Esophagus mucosa (tissue), 1 donor: ENCODE results near the gene RPS6KA4. TPM values are rescaled to one million over a fixed set of nuclear protein-coding genes. Genes with fewer than 3 reads are reported as not detected.
A peak's percentile ranks its signal among the peaks of the same experiment; 100 is the strongest.

Experiments
- ATAC-seq: fragments of 200-7000 bp; cut with Tn5 transposase; one replicate; pipeline ENCODE4 v1.9.1; 2020
- total RNA-seq: library from RNA; stranded (reverse); gene quantifications from one replicate; pipeline ENCODE4 v1.2.4, GENCODE V29; 2023
- donor health status: DM: yes; HTN: yes; CAD: no.

RPS6KA4 gene
- total RNA-seq, 1 donor from 2014 or later: 36.2 TPM

DNA sequence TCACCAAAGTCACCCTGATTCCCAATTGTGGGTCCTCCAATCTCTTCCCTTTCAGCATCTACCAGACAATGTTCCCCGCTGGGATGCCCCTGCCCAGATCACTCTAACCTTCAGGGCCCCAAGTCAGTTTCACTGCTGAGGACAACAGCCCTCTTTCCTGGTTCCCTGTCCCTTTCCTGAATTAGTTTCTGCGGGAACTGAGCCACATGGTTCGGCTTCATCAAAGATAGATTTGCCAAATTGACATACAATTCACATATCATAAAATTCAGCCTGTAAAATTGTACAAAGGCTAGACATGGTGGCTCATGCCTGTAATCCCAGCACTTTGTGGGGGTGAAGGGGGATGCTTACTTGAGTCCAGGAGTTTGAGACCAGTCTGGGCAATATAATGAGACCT, 31.0 kb upstream of the RPS6KA4 start:
- no peak for ATAC-seq

GRCh38 chr11:64330888-64331287, 28.1 kb upstream of the RPS6KA4 start:
- no peak for ATAC-seq

- peak; percentile 83 for ATAC-seq
Measured at GRCh38 chr11:64331569-64332371, 27.2 kb upstream of the RPS6KA4 start.

- ATAC-seq: no peak
Measured at GRCh38 chr11:64333556-64333955, 25.4 kb upstream of the RPS6KA4 start.

DNA sequence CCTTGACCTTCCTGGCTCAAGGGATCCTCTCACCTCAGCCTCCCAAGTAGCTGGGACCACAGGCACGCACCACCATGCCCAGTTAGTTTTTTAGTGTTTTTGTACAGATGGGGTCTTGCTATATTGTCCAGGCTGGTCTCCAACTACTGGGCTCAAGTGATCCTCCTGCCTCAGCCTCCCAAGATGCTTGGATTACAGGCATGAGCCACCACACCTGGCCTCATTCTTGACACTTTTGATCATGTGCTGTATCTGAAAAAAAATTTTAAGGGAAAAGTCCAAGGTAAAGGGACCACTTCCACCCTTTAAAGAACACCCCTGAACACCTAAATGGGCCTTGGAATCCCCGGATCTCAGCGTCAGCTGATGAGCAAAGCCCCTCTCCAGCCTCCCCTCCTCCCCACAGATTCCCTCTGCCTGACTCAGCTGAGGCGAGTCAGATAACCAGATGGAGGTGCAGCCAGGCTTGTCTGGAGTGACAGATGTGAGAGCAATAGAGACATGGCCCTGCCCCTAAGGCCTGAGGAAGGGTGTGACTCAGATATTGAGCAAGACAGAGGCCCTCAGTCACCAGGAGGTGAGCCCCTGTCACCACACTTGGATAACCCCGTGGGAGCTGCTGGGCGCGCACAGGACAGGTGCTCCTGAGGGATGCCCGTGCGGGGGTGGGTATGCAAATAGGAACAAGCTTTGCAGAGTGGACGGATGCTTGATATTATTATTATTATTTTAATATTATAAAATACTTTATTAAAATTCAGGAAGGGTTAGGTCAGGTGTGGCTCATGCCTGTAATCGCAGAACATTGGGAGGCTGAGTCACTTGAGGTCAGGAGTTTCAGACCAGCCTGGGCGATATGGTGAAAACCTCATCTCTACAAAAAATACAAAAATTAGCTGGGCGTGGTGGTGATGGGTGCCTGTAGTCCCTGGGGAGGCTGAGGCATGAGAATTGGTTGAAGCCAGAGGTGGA, 23.9 kb upstream of the RPS6KA4 start:
- peak; percentile 91 for ATAC-seq

- no peak for ATAC-seq
Measured at GRCh38 chr11:64337538-64338249, 21.3 kb upstream of the RPS6KA4 start.

DNA sequence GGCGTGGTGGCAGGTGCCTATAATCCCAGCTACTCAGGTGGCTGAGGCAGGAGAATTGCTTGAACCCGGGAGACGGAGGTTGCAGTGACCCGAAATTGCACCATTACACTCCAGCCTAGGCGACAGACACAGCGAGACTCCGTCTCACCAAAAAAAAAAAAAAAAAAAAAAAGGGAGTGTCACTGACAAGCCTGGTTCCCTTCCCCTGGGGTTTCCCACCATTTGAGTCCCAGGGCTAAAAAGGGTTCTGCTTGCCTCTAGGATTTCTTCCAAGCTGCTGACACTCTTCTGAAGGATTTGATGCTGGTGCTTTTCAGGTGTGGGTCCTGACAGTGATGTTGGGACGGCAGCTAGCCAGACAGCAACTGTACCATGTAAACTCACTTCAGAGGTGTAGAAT, 20.2 kb upstream of the RPS6KA4 start:
- no peak for ATAC-seq

DNA sequence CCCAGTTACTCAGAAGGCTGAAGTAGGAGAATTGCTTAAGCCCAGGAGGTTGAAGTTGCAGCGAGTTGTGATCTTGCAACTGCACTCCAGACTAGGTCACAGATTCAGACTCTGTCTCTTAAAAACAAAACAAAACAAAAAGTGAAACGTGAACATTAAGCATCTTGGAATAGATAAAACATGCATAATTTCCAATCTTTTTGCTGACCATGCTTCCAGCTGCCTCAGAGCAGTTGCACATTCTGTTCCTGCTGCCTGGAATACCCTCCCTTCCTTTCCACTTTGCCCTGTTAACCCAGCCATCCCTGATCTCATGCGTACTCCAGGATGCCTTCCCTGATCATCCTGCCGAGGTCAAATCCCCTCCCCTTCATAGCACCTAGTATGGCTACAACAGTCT, 19.7 kb upstream of the RPS6KA4 start:
- ATAC-seq: no peak

DNA sequence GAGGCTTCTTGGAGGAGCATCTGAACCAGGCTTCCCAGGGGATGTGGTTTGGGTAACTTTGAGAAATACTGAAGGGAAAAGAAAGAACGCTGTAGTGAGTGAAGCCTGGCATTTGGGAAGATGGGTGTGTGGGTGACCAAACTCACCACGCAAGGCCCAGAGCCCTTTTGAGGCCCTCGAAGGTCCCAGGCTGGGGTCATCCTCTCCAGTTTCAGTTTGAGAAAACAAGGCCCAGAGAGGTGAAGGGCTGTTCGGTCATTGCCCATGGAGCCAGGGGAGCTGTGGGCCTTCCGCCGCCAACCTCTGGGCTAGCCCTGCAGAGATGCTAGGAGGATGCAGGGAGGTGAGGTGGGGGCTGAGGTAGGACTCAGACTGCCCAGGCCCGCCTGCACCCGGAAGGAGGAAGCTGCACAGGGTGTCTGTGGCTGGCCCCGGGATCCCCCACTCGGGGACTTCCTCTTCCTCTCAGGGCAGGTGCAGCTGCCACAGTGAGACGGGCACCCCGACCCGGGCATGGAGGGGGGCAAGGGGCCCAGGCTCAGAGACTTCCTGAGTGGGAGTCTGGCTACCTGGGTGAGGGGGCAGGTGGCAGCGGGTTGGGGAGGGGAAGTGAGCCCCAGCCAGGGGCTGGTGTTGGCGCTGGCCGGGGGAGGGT, 19.1 kb upstream of the RPS6KA4 start, which contains the start of gene CCDC88B:
CCDC88B (plus strand) TSS at position 451 of the 655 bp plus-strand sequence; CDS start at position 514, 63 bp downstream.
- peak; percentile 13 for ATAC-seq

DNA sequence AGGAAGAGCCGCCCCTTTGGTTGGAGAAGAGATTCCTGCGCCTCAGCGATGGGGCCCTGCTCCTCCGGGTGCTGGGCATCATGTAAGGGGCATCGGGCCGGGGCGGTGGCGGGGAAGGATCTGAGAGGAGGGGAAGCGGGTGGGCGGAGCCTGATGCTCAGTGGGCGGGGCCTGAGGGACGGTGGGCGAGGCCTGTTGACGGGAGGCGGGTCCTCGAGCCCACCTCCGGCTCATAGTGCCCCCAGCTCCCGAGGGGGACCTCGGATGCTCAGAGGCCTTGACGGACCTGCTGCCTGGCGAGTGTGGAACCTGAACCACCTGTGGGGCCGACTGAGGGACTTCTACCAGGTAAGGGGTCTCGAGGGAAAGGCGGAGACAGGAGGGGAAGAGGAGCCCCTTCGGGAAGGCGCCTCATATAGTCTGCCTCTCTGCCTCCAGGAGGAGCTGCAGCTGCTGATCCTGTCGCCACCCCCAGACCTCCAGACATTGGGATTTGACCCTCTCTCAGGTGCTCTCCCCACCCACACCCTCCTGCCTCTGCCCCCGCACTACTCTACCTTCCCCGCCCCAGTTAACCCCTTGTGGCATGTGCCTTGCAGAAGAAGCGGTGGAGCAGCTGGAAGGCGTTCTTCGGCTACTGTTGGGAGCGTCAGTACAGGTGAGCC, 18.2 kb upstream of the RPS6KA4 start:
- ATAC-seq: no peak

- ATAC-seq: no peak
Measured at GRCh38 chr11:64341429-64341828, 17.5 kb upstream of the RPS6KA4 start.

- peak; percentile 85 for ATAC-seq
Measured at GRCh38 chr11:64341851-64342791, 16.8 kb upstream of the RPS6KA4 start.

- no peak for ATAC-seq
Measured at GRCh38 chr11:64342869-64343745, 15.9 kb upstream of the RPS6KA4 start.

GRCh38 chr11:64343767-64344559, 15.0 kb upstream of the RPS6KA4 start:
- ATAC-seq: no peak

GRCh38 chr11:64344787-64345186, 14.2 kb upstream of the RPS6KA4 start:
- ATAC-seq: no peak

DNA sequence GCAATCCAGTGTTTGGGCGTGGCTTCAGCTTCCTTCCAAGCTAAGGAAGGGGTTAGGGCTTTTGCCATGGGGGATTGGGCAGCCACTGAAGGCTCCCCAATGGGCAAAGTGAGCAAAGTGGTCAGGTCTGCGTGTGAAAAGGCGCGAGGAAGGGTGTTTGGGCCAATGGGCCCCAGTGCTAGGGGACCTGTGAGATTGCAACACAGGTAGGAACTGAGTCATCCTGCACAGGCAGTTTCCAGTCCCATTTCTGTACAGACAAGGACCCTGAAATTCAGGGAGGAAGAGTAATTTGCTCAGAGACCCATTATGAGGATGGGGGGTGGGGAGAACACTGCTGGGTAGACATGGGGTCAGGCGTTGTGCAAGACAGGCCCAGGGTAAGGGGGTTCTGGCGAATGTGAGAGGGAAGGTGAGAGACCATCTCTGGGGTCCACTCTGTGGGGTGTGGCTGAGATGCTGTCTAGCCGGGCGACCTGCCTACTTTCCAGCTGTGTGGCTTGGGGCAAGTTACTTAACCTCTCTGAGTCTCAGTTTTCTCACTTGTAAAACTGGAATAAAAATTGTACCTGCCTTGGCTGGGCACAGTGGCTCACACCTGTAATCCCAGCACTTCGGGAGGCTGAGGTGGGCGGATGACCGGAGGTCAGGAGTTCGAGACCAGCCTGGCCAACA, 11.6 kb upstream of the RPS6KA4 start:
- peak; percentile 13 for ATAC-seq

DNA sequence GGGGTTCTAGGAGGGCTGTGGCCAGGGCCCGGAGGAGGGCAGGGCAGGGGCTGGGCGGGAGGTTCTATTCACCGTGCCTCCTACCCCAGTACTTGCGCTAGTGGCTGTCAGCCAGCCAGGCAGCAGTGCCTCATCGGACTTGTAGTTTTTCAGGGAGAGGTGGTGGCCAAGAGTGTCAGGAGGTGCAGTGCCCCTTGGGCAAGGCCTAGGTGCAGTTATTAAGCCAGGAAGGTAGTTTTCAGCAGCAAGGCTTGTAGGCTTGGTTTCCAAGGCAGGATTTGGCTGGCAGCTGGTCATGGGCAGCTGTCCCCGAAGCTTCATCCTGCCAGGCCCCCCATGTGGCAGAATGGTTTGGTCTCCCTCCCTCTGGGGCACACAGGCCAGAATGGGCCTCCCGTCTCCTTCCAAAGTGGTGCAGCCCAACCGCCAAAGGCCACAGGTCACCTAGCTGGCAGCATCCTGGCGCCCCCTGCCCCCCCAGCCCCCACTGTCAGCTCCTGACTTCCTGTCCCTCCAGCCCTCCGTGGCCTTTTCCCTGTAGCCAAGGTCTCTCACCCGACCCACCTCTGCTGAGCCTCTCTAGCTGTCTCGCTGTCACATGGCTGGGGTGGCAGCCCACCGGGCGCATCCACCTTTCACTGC, 10.5 kb upstream of the RPS6KA4 start:
- peak; percentile 63 for ATAC-seq
